Ascending aorta (tissue), 2 donors: ENCODE results near the gene POLG2. TPM values are rescaled to one million over a fixed set of nuclear protein-coding genes. Genes with fewer than 3 reads are reported as not detected.
A peak's percentile ranks its signal among the peaks of the same experiment; 100 is the strongest.

ENCODE experiments used
- DNase-seq, 2 donors: peaks; one replicate each; pipeline ENCODE4 v3.0.0-alpha.2; 2019; ENCODE audit warnings: low spot score in 2 of 2
- H3K27ac ChIP-seq, 2 donors: fragments of 200-600 bp; sonication (generic); one replicate each; pipeline ENCODE4 v1.5.1; 2016 to 2017; ENCODE audit warnings: mild to moderate bottlenecking in 1 of 2
- H3K27me3 ChIP-seq: fragments of 200-600 bp; sonication (generic); one replicate; pipeline ENCODE4 v1.5.1; 2017
- H3K36me3 ChIP-seq, 2 donors: fragments of 200-600 bp; sonication (generic); one replicate each; pipeline ENCODE4 v1.5.1; 2016
- H3K4me1 ChIP-seq, 2 donors: fragments of 200-600 bp; sonication (generic); one replicate each; pipeline ENCODE4 v1.5.1; 2016 to 2017; ENCODE audit warnings: mild to moderate bottlenecking in 1 of 2
- H3K4me3 ChIP-seq, 2 donors: fragments of 200-600 bp; sonication (generic); one replicate each; pipeline ENCODE4 v1.5.1; 2016 to 2017; ENCODE audit warnings: mild to moderate bottlenecking in 1 of 2
- H3K9me3 ChIP-seq, 2 donors: fragments of 200-600 bp; sonication (generic); one replicate each; pipeline ENCODE4 v1.5.1; 2016
- CTCF ChIP-seq, 3 experiments: fragments of 200-600 bp in 2 of 3; fragments of 450-650 bp in 1 of 3; sonication (generic) in 2 of 3; IDR thresholded peaks; one replicate each; pipeline ENCODE4 v1.5.1; 2016 to 2019; ENCODE audit warnings: antibody characterized with exemption in 3 of 3, mild to moderate bottlenecking in 1 of 3, moderate library complexity in 1 of 3
- intact Hi-C: fragments of 100-400 bp; cut with DNase I; formaldehyde crosslinking; loops from one replicate; pipeline ENCODE4 v1.15.1; 2023
- total RNA-seq: library from RNA; depleted of rRNA; stranded (reverse); fragments of >200 nt; gene quantifications from one replicate; pipeline ENCODE4 v1.1.0, GENCODE V29; 2016

POLG2 gene
- total RNA-seq, 1 donor from 2014 or later: 1.5 TPM

DNA sequence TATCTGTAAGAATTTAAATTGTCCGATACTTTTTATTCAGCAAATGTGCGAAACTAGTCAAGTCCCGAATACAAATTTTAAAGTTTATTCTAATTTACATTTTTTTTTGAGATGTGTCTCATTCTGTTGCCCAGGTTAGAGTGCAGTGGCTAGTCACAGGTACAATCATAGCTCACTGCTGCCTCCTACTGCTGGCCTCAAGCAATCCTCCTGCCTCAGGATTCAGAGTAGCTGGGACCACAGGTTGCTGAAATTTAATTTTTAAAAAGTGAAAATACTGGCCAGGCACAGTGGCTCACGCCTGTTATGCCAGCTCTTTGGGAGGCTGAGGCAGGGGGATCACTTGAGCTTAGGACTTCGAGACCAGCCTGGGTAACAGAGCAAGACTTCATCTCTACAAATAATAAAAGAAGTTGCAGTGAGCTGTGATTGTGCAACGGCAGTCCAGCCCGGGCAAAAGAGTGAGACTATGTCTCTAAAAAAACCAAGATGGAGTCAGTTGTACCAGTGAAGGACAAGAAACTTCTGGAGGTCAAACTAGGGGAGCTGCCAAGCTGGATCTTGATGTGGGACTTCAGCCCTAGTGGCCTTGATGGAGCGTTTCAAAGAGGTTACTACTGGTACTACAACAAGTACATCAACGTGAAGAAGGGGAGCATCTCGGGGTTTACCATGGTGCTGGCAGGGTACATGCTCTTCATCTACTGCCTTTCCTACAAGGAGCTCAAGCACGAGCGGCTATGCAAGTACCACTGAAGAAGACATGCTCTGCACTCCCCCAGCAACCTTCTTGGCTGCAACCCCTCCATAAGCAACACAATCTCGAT is 5.6 kb downstream of the POLG2 start:
- DNase-seq: no peak
- intact Hi-C loops: loop anchor here (10.0 kb wide), 1 partner anchor 166 kb away; no protein-coding TSS in a partner anchor
- H3K27me3 ChIP-seq: no peaks in the 10 kb centered on the region
- TF ChIP-seq CTCF (IDR thresholded peaks at IDR 0.05): peak; percentile 23 to 44 (median 24)
- no peaks in the 10 kb centered on the region for H3K9me3 ChIP-seq
- no peak overlapping the region for H3K27ac ChIP-seq
- H3K4me1 ChIP-seq: peaks cover 9 to 15% of the 10 kb centered on the region in 2 donors
- no peak overlapping the region for H3K4me3 ChIP-seq
- peaks cover 26 to 45% of the 10 kb centered on the region in 2 donors for H3K36me3 ChIP-seq

GRCh38 chr17:64488301-64488700 is 8.6 kb downstream of the POLG2 start:
- no peak for TF ChIP-seq CTCF (IDR thresholded peaks at IDR 0.05)
- H3K4me1 ChIP-seq: no peaks in the 10 kb centered on the region
- H3K4me3 ChIP-seq: no peak overlapping the region
- no peaks in the 10 kb centered on the region for H3K9me3 ChIP-seq
- peaks cover 27 to 63% of the 10 kb centered on the region in 2 donors for H3K36me3 ChIP-seq
- DNase-seq: no peak
- H3K27ac ChIP-seq: no peak overlapping the region
- intact Hi-C loops: loop anchor here (5.0 kb wide), 1 partner anchor 66 kb away; no protein-coding TSS in a partner anchor
- no peaks in the 10 kb centered on the region for H3K27me3 ChIP-seq

- no peak for DNase-seq
- intact Hi-C loops: no loop called here
- H3K27me3 ChIP-seq: no peaks in the 10 kb centered on the region
- no peak overlapping the region for H3K4me3 ChIP-seq
- H3K36me3 ChIP-seq: peaks cover 25 to 62% of the 10 kb centered on the region in 2 donors
- no peak overlapping the region for H3K27ac ChIP-seq
- H3K9me3 ChIP-seq: no peaks in the 10 kb centered on the region
- no peaks in the 10 kb centered on the region for H3K4me1 ChIP-seq
- no peak for TF ChIP-seq CTCF (IDR thresholded peaks at IDR 0.05)
Measured at GRCh38 chr17:64484380-64484779, 12.5 kb downstream of the POLG2 start.

DNA sequence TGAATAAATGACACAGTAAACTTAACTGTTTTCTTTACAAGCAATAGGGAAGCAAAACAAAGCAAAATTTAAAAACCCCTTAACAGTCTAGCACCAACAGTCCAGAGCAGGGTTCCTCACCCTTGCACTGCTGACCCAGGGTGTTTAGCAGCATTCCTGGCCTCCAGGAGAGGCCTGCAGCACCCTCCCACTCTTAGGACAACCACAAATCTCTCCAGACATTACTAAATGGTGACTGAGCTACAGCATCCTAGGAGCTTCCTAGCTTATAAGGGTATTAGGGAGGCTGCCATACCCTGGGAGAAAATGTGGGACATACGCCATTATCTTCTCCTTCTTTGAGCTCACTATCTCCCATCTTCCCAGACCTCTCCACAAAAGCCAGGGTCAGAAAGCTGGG is 15.9 kb downstream of the POLG2 start:
- no peak for DNase-seq
- intact Hi-C loops: no loop called here
- no peak for TF ChIP-seq CTCF (IDR thresholded peaks at IDR 0.05)
- Histone ChIP-seq H3K4me1 (no peaks in the 10 kb centered on the region), H3K27ac (no peak overlapping the region), H3K27me3 (no peaks in the 10 kb centered on the region), H3K36me3 (peaks cover 22 to 58% of the 10 kb centered on the region in 2 donors), H3K4me3 (no peak overlapping the region), H3K9me3 (no peaks in the 10 kb centered on the region)

DNA sequence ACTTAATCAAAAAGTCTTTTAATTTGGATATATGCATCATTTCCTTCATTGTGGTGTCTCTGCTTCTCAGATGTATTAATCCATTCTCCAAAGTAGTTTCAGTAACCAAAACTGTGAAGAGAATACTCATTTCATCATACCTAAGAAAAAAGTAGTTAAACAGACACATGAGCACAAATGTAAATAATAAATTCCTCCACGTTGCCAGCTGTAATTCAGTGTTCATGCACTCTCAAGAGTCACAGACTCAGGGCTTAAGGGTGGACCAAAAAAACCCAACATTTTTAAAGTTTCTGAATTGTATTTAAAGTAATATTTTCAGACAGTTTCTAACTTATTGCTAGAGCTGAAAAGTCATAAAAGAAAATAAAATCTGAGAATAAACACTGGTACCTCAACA is 19.0 kb downstream of the POLG2 start:
- no peak overlapping the region for H3K4me3 ChIP-seq
- no peak for DNase-seq
- no peaks in the 10 kb centered on the region for H3K9me3 ChIP-seq
- H3K27ac ChIP-seq: no peak overlapping the region
- no peaks in the 10 kb centered on the region for H3K27me3 ChIP-seq
- intact Hi-C loops: no loop called here
- TF ChIP-seq CTCF (IDR thresholded peaks at IDR 0.05): no peak
- H3K4me1 ChIP-seq: no peaks in the 10 kb centered on the region
- peaks cover 17 to 36% of the 10 kb centered on the region in 2 donors for H3K36me3 ChIP-seq
